VCaP (cell line): ENCODE data around the gene SLC4A2.

Source experiments
- H3K27ac ChIP-seq: fragments of 450-650 bp; 2 replicates; pipeline ENCODE4 v1.5.1; 2017
- CTCF ChIP-seq: fragments of 450-650 bp; conservative IDR thresholded peaks from 2 replicates; pipeline ENCODE4 v1.5.1; 2017; ENCODE audit warnings: mild to moderate bottlenecking, moderate library complexity

SLC4A2 gene

GRCh38 chr7:151045262-151045661 is 14.1 kb upstream of the SLC4A2 start:
- no peak for TF ChIP-seq CTCF
- H3K27ac ChIP-seq, result no peak overlapping the region

- TF ChIP-seq CTCF, result no peak
- no peak overlapping the region for H3K27ac ChIP-seq
Observed at GRCh38 chr7:151045967-151046366, 13.4 kb upstream of the SLC4A2 start.

- TF ChIP-seq CTCF, result no peak
- peak overlapping the region; percentile 21; the same call in 1 of the 2 replicates for H3K27ac ChIP-seq
Observed at GRCh38 chr7:151046603-151047573, 12.5 kb upstream of the SLC4A2 start.

GRCh38 chr7:151047976-151048815 is 11.2 kb upstream of the SLC4A2 start, which contains the start of gene ASIC3:
Gene ASIC3 (plus strand): TSS chr7:151048531. CDS start chr7:151048886, 355 bp downstream.
- H3K27ac ChIP-seq, result no peak within 1 kb of the TSS

GRCh38 chr7:151048911-151049463 is 10.4 kb upstream of the SLC4A2 start:
- TF ChIP-seq CTCF, result no peak

More at GRCh38 chr7:151047976-151048815, 11.2 kb upstream of the SLC4A2 start, which contains the start of gene ASIC3:
- no peak for TF ChIP-seq CTCF

GRCh38 chr7:151051108-151051507 is 8.3 kb upstream of the SLC4A2 start:
- H3K27ac ChIP-seq, result no peak overlapping the region
- no peak for TF ChIP-seq CTCF

More at GRCh38 chr7:151048911-151049463, 10.4 kb upstream of the SLC4A2 start:
- H3K27ac ChIP-seq, result no peak overlapping the region
